MV-4-11 (cell line): ENCODE data around the gene RHOXF2.
"Not testable (repeated sequence)": the region's sequence is repeated elsewhere in the genome, so short reads cannot be mapped to it uniquely, and the experiment has no call there.

Experiments
- DNase-seq: peaks from one replicate; lab custom pipeline; 2025; lab: John Stamatoyannopoulos, UW

RHOXF2 gene

GRCh38 chrX:120158313-120158712 lies at the start of gene RHOXF2:
RHOXF2 (plus strand) TSS chrX:120158613; CDS start chrX:120158751, 138 bp downstream.
- DNase-seq = not testable (repeated sequence)

DNA sequence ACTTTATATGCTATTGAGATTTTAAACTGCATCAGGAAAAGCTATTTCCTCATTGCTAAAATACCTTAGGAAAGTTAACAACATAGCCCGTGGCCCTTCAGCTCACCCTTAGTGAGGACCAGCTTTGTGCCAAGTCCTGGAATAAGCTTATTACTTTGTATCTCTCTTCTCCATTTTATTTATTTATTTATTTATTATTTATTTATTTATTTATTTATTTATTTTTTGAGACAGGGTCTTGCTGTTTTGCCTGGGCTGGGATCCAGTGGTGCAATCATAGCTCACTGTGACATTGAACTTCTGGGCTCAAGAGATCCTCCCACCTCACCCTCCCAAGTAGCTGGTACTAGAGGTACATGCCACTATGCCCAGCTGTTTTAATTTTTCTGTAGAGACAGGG lies 49.0 kb upstream of the RHOXF2 start:
- no peak for DNase-seq

GRCh38 chrX:120111611-120112010 lies 46.8 kb upstream of the RHOXF2 start:
- no peak for DNase-seq

DNA sequence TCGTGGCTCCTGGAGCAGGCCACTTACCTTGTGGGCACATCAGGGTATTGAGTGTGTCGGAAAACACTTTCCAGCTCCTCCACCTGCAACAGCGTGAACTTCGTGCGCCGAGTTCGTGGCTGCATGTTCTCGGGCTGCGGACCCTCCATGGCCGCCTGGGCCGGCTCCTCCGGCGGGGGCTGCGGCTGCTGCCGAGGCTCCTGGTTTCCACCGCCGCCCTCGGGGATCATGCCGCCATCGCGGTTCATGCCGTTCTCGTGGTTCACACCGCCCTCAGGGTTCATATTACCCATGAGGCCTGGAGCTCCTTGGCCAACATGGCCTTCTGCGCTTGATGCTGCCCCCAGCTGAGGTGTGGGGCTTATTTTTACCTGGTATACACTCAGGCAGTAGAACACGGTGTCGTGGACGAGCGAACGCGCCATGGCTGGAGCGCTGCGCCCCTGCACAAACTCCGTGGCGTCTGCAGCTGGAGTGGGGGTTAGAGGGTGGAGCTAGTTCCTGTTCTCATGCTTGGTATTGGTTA lies 42.9 kb upstream of the RHOXF2 start, which contains the start of gene RHOXF1:
Gene RHOXF1, minus strand, starts transcription at position 476 of the 526 bp plus-strand sequence. Its CDS starts 51 bp downstream, at position 425.
- no peak for DNase-seq

GRCh38 chrX:120120223-120120622 lies 38.2 kb upstream of the RHOXF2 start:
- DNase-seq = no peak

DNA sequence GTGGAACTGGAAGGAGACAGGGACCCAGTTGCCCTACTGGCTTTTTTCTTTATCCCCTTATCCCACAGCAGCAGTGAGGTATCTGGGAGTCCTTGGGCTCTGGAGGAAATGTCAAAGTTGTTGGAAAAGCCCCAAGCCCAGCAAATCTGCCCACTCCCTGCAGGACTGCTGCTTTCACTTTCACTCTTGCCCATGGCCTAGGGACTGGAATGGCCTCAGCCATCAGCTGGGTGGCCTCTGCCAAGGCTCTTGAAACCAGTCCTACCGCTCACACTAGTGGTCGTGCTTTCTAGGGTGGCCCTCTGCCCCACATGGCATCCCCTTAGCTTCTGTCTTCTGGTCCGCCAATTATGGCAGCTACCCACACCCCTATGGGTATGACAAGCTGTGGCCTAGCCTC lies 33.0 kb upstream of the RHOXF2 start:
- DNase-seq = no peak

- not testable (repeated sequence) for DNase-seq
Measured at GRCh38 chrX:120128306-120128846, 30.0 kb upstream of the RHOXF2 start.

DNA sequence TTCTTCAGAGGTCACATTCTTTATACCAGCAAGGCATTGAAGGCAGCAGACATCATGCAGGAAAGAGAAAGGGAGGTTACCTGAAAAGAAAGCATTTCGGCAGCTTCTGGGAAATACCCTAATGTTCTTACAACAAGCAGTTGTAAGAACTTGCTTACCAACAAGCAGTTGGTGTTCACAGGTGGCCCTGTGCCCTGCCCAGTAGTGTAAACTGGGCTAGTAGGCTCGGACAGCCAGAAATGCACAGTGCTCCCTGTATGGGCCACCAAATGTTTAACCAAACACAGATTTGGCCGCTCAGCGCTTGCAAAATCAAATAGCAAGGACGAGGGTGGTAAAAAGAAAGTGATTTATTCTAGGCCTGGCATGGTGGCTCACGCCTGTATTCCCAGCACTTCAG lies 22.3 kb upstream of the RHOXF2 start:
- no peak for DNase-seq

- no peak for DNase-seq
Measured at GRCh38 chrX:120136840-120137239, 21.6 kb upstream of the RHOXF2 start.

- DNase-seq = no peak
Measured at GRCh38 chrX:120137439-120137838, 21.0 kb upstream of the RHOXF2 start.

GRCh38 chrX:120140293-120140981 lies 18.0 kb upstream of the RHOXF2 start:
- DNase-seq = no peak

DNA sequence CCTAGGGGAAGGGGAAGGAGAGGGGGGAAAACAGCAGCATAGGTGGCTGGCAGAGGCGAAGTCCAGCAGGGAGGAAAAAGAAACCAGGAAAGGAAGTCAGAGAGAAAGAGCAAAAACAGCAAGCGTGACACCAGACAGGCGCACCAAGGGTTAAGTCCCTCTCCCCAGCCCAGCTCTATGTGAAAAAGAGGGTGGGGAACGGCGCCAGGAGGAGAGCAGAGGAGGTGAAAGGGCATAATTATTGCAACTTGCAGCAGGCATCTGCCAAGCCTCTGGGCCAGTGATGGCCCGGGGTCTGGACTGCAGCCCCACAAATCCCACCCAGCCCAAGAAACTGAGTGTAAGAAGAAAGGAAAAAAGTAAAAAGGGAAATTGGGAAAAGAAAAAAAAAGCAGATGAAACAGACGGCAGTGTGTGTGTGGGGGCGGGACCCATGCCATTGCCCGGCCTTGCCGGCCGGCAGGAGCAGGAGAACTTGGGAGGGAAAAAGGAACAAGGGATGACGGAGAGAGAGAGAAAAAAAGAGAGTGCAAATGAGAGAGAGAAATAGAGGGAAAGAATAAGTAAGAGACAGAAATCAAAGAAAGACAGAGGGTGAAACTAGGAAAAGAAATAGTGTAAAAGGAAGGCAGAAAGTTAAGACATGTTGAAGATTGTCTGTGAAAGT lies 14.1 kb upstream of the RHOXF2 start:
- DNase-seq = no peak

DNA sequence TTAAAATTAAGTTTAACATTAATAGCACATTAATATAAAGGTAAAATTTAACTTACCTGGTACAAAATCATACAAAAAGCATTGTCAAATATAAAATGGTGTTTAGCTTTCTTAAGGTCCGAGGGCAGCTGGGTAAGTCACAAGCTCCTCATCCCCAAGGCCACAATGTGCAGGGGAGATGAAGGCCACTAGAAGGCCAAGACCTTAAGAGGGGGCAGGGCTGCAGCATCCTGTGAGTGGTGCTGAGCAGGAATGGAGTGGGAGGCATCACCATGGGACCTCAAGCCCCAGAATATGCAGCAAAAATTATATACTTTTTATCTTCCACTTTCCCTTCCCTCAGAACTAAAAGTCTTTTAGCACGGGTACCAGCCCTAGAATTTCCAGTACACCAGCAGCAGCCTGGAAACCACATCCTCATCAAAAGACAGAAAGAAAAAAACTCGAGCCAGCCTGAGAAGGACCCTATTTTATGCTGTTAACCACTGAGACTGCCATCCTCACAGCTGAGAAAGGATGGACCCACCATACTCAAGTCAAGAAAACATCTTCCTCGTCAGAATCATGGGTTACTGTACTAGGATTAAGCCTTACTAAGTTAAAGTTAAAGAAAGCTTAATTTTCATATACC lies 13.0 kb upstream of the RHOXF2 start:
- peak; percentile 3 for DNase-seq

- DNase-seq = not testable (repeated sequence)
Measured at GRCh38 chrX:120146323-120146722, 12.1 kb upstream of the RHOXF2 start.

- no peak for DNase-seq
Measured at GRCh38 chrX:120147537-120147936, 10.9 kb upstream of the RHOXF2 start.

- not testable (repeated sequence) for DNase-seq
Measured at GRCh38 chrX:120150109-120150744, 8.2 kb upstream of the RHOXF2 start.

- not testable (repeated sequence) for DNase-seq
Measured at GRCh38 chrX:120159086-120159485, 673 bp downstream of the RHOXF2 start.

GRCh38 chrX:120193254-120193653 lies 34.8 kb downstream of the RHOXF2 start:
- not testable (repeated sequence) for DNase-seq

DNA sequence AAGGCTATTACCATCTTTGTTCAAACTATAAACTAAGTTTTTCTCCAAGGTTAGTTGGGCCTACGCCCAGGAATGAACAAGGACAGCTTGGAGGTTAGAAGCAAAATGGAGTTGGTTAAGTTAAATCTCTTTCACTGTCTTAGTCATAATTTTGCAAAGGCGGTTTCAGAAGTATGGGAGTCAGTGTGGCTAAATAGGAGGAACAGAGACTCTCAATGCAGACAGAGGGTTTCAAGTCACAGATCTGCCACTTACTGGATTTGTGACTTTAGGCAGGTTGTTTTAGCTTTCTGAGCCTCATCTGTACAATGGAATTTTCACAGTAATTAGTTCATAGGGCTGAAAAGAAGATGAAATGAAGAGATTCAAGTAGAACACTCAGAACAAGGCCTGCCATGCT lies 35.3 kb downstream of the RHOXF2 start:
- not testable (repeated sequence) for DNase-seq

DNA sequence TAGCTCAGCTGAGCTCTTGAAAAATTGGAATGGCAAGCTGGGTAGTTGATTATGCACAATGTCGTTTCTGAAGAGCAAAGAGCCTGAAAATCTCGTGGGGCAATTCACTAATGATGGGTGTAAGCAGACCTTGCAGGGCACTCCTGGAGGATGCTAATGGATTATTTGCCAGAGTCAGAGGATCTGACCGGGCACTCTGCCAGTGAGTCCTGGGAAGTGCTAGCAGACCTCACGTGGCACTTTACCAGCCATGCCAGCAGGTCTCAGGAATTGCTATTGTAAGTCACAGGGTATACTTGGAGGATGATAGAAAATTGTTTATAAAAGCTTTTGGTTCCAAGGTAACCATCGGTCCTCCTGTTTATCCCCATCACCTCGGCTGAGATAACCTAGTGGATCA lies 37.4 kb downstream of the RHOXF2 start:
- DNase-seq = not testable (repeated sequence)

DNA sequence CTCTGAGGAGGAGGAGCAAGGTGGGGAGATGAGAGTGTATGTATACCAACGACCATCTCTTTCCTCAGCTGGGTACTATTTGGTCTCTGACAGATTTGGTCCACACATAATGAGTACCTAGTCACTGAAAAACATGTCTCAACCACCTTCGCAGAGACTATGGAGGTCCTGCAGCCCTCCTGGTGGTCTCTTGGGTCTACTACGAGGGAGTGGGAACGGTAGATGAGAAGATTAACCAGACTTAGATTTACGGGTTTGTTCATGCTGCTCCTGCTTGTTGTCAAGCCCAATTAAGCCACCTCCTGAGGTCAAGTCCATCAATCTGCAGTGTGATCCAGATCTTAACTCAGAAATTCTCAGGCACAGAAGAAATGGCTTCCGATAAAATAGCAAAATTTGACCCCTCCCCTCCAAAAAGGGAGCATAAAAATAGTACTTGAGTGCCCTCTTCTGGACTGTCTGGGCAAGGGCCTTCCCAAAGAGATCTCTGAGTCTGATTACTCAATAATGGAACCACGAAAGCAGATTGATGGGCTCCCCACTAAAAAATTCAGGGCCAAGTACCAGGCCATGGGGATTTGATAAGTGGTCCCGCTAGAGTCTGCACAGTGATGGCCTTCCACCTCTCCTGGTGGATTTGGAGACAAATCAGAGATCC lies 38.3 kb downstream of the RHOXF2 start:
- not testable (repeated sequence) for DNase-seq
